ENCODE measurements around the gene MIDN. TPM values are rescaled to one million over a fixed set of nuclear protein-coding genes. Genes with fewer than 3 reads are reported as not detected.

The MIDN gene
- total RNA-seq, 2 experiments from 2014 or later: 29.3 to 29.6 TPM

- no peak overlapping the region for H3K27ac Mint-ChIP-seq
- no peak overlapping the region for H3K4me3 Mint-ChIP-seq
These were observed 32.5 kb downstream of the MIDN start for GRCh38 chr19:1280636-1281568.

GRCh38 chr19:1281569-1282287 lies 33.3 kb downstream of the MIDN start:
- no peaks in the 10 kb centered on the region for H3K9me3 Mint-ChIP-seq
- H3K27me3 Mint-ChIP-seq: peaks cover 27% of the 10 kb centered on the region
- peak overlapping the region; percentile 26 for H3K4me3 Mint-ChIP-seq
- H3K4me1 Mint-ChIP-seq: peaks cover 10% of the 10 kb centered on the region
- no peak for DNase-seq
- no peak overlapping the region for H3K27ac Mint-ChIP-seq
- H3K36me3 Mint-ChIP-seq: peaks cover 26% of the 10 kb centered on the region

More at GRCh38 chr19:1280636-1281568, 32.5 kb downstream of the MIDN start:
- peaks cover 23% of the 10 kb centered on the region for H3K27me3 Mint-ChIP-seq
- peaks cover 29% of the 10 kb centered on the region for H3K36me3 Mint-ChIP-seq
- no peaks in the 10 kb centered on the region for H3K9me3 Mint-ChIP-seq
- H3K4me1 Mint-ChIP-seq: peaks cover 10% of the 10 kb centered on the region
- DNase-seq: no peak

- no peak for DNase-seq
- peaks cover 20% of the 10 kb centered on the region for H3K36me3 Mint-ChIP-seq
- H3K4me1 Mint-ChIP-seq: peaks cover 7% of the 10 kb centered on the region
- H3K9me3 Mint-ChIP-seq: no peaks in the 10 kb centered on the region
- no peak overlapping the region for H3K4me3 Mint-ChIP-seq
- peaks cover 33% of the 10 kb centered on the region for H3K27me3 Mint-ChIP-seq
- no peak overlapping the region for H3K27ac Mint-ChIP-seq
These were observed 34.3 kb downstream of the MIDN start for GRCh38 chr19:1282588-1283206.

GRCh38 chr19:1283207-1283916 lies 35.0 kb downstream of the MIDN start:
- no peak overlapping the region for H3K4me3 Mint-ChIP-seq
- H3K4me1 Mint-ChIP-seq: peaks cover 7% of the 10 kb centered on the region
- no peak overlapping the region for H3K27ac Mint-ChIP-seq
- H3K27me3 Mint-ChIP-seq: peaks cover 37% of the 10 kb centered on the region
- H3K36me3 Mint-ChIP-seq: peaks cover 14% of the 10 kb centered on the region
- no peaks in the 10 kb centered on the region for H3K9me3 Mint-ChIP-seq
- no peak for DNase-seq

GRCh38 chr19:1283917-1284292 lies 35.5 kb downstream of the MIDN start:
- peaks cover 14% of the 10 kb centered on the region for H3K36me3 Mint-ChIP-seq
- peaks cover 7% of the 10 kb centered on the region for H3K4me1 Mint-ChIP-seq
- H3K27me3 Mint-ChIP-seq: peaks cover 39% of the 10 kb centered on the region
- no peaks in the 10 kb centered on the region for H3K9me3 Mint-ChIP-seq
- H3K27ac Mint-ChIP-seq: no peak overlapping the region
- no peak for DNase-seq
- no peak overlapping the region for H3K4me3 Mint-ChIP-seq

GRCh38 chr19:1284293-1284978 lies 36.1 kb downstream of the MIDN start:
- Mint-ChIP-seq H3K36me3 (peaks cover 12% of the 10 kb centered on the region), H3K4me1 (peaks cover 7% of the 10 kb centered on the region), H3K4me3 (no peak overlapping the region), H3K27ac (no peak overlapping the region), H3K27me3 (peaks cover 42% of the 10 kb centered on the region), H3K9me3 (no peaks in the 10 kb centered on the region)
- DNase-seq: no peak

GRCh38 chr19:1284979-1285736 lies 36.8 kb downstream of the MIDN start:
- Mint-ChIP-seq H3K36me3 (peaks cover 7% of the 10 kb centered on the region), H3K9me3 (no peaks in the 10 kb centered on the region), H3K4me3 (no peak overlapping the region), H3K27me3 (peaks cover 42% of the 10 kb centered on the region), H3K27ac (no peak overlapping the region), H3K4me1 (peaks cover 3% of the 10 kb centered on the region)
- no peak for DNase-seq

GRCh38 chr19:1285737-1286360 lies 37.5 kb downstream of the MIDN start, which contains the start of gene EFNA2:
Gene EFNA2 (plus strand): TSS chr19:1285873. CDS start chr19:1286169, 296 bp downstream.
- DNase-seq: no peak
- Mint-ChIP-seq H3K4me1 (peaks cover 3% of the 10 kb centered on the region), H3K36me3 (peaks cover 4% of the 10 kb centered on the region), H3K9me3 (no peaks in the 10 kb centered on the region), H3K27me3 (peaks cover 42% of the 10 kb centered on the region), H3K4me3 (peak within 1 kb of the TSS; percentile 47), H3K27ac (no peak within 1 kb of the TSS)

- Mint-ChIP-seq H3K4me1 (peaks cover 3% of the 10 kb centered on the region), H3K27ac (no peak overlapping the region), H3K4me3 (peak overlapping the region; percentile 47), H3K36me3 (peaks cover 1% of the 10 kb centered on the region), H3K9me3 (no peaks in the 10 kb centered on the region), H3K27me3 (peaks cover 40% of the 10 kb centered on the region)
- no peak for DNase-seq
These were observed 38.3 kb downstream of the MIDN start for GRCh38 chr19:1286487-1287353.

GRCh38 chr19:1287354-1288225 lies 39.2 kb downstream of the MIDN start:
- Mint-ChIP-seq H3K27ac (no peak overlapping the region), H3K27me3 (peaks cover 46% of the 10 kb centered on the region)

GRCh38 chr19:1288226-1288612 lies 39.8 kb downstream of the MIDN start:
- Mint-ChIP-seq H3K27me3 (peaks cover 48% of the 10 kb centered on the region), H3K4me1 (peaks cover 3% of the 10 kb centered on the region), H3K36me3 (no peaks in the 10 kb centered on the region), H3K27ac (no peak overlapping the region), H3K9me3 (no peaks in the 10 kb centered on the region), H3K4me3 (no peak overlapping the region)
- no peak for DNase-seq

More at GRCh38 chr19:1287354-1288225, 39.2 kb downstream of the MIDN start:
- H3K36me3 Mint-ChIP-seq: no peaks in the 10 kb centered on the region
- peaks cover 3% of the 10 kb centered on the region for H3K4me1 Mint-ChIP-seq
- no peaks in the 10 kb centered on the region for H3K9me3 Mint-ChIP-seq
- H3K4me3 Mint-ChIP-seq: no peak overlapping the region
- DNase-seq: no peak
